ENCODE measurements around the gene SUCO.

GRCh38 chr1:172582889-172583288 is 49.9 kb downstream of the SUCO start:
- no peak for TF ChIP-seq POLR2AphosphoS5 (IDR thresholded peaks at IDR 0.05; ENCODE audit: borderline replicate concordance, low read depth, low read length)
- TF ChIP-seq EZH2 (IDR thresholded peaks at IDR 0.05), result no peak
- no peak for TF ChIP-seq FOXP2 (optimal IDR thresholded peaks at IDR 0.05; ENCODE audit: control extremely low read depth, extremely low read length, insufficient read depth)

All from SK-N-MC (cell line).